Suprapubic skin (tissue), 3 donors: ENCODE data around the gene GKAP1.
"Not testable (repeated sequence)": the region's sequence is repeated elsewhere in the genome, so short reads cannot be mapped to it uniquely, and the experiment has no call there.

Source experiments
- EP300 ChIP-seq: sonication (generic); formaldehyde crosslinking; IDR thresholded peaks from one replicate; pipeline ENCODE4 v1.6.1; 2017; ENCODE audit warnings: antibody characterized with exemption
- TF ChIP-seq, protein P1 (sequence below), 2 donors: fragments of 200-600 bp in 1 of 2; fragments of 450-650 bp in 1 of 2; sonication (generic) in 1 of 2; IDR thresholded peaks; one replicate each; pipeline ENCODE4 v1.5.1; 2016 to 2019; ENCODE audit warnings: antibody characterized with exemption in 2 of 2, mild to moderate bottlenecking in 1 of 2, moderate library complexity in 1 of 2

DNA sequence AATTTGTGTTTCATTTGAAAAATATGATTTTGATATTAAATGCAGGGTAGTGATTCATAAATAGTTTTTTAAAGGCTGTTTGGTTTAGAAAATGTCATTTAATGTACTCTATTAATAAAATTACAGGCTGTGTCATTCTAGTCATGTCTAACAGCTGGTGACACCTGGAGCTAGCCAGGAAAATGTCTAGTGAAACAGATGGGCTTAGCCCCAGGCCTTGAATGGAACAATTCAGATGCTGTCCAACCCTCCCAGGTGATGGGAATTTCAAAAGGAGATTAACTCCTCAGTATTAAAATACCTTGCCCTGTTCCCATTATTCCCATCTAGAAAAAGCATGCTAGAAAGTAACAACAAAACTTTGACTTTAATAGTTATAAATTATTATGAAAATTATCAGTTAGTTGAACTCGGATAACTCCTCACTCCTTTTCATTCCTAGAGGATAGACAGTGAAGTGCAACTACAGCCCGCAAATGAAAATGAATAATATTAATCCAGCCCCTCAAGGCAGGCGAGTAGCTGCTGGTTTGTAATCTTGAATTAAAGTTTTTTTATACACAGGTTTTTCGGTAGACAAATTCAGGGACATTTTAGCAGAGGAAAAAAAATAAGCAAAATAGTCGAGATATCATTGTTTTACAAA, 13.0 kb upstream of the GKAP1 start:
- TF ChIP-seq EP300 = not testable (repeated sequence)
- TF ChIP-seq, protein P1, sequence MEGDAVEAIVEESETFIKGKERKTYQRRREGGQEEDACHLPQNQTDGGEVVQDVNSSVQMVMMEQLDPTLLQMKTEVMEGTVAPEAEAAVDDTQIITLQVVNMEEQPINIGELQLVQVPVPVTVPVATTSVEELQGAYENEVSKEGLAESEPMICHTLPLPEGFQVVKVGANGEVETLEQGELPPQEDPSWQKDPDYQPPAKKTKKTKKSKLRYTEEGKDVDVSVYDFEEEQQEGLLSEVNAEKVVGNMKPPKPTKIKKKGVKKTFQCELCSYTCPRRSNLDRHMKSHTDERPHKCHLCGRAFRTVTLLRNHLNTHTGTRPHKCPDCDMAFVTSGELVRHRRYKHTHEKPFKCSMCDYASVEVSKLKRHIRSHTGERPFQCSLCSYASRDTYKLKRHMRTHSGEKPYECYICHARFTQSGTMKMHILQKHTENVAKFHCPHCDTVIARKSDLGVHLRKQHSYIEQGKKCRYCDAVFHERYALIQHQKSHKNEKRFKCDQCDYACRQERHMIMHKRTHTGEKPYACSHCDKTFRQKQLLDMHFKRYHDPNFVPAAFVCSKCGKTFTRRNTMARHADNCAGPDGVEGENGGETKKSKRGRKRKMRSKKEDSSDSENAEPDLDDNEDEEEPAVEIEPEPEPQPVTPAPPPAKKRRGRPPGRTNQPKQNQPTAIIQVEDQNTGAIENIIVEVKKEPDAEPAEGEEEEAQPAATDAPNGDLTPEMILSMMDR (IDR thresholded peaks at IDR 0.05) = not testable (repeated sequence)
